Stimulated activated naive CD8-positive, alpha-beta T cell treated with anti-CD3 and anti-CD28 coated beads, Interleukin-15, amount 100 ng/mL, for 72 hours (primary cell): ENCODE data around the gene CCDC120.

Experiments
- ATAC-seq: fragments of 150-1000 bp; cut with Tn5 transposase; 2 replicates; pipeline ENCODE4 v1.10.0; 2021; ENCODE audit warnings: mild to moderate bottlenecking, moderate library complexity
- DNase-seq, 2 donors: peaks; one replicate each; pipeline ENCODE4 v3.0.0; 2021 to 2022
- H3K27ac Mint-ChIP-seq, 2 donors: one replicate each; pipeline ENCODE4 v1.8.0; 2022; ENCODE audit warnings: mild to moderate bottlenecking in 2 of 2, mixed read lengths in 2 of 2, moderate library complexity in 2 of 2
- H3K27me3 Mint-ChIP-seq: one replicate; pipeline ENCODE4 v1.8.0; 2022; ENCODE audit warnings: mixed read lengths
- H3K4me1 Mint-ChIP-seq: one replicate; pipeline ENCODE4 v1.8.0; 2022; ENCODE audit warnings: mild to moderate bottlenecking, mixed read lengths
- H3K4me3 Mint-ChIP-seq, 2 donors: one replicate each; pipeline ENCODE4 v1.8.0; 2022; ENCODE audit warnings: mild to moderate bottlenecking in 2 of 2, mixed read lengths in 2 of 2, moderate library complexity in 1 of 2
- H3K9me3 Mint-ChIP-seq, 2 donors: one replicate each; pipeline ENCODE4 v1.8.0; 2022; ENCODE audit warnings: mixed read lengths in 2 of 2

CCDC120 gene

GRCh38 chrX:49058794-49059193 is at the start of gene CCDC120:
CCDC120 (plus strand) TSS chrX:49058999; CDS start chrX:49062042, 3,043 bp downstream.
- peaks cover 30% of the 10 kb centered on the region for H3K4me1 Mint-ChIP-seq
- no peaks in the 10 kb centered on the region for H3K9me3 Mint-ChIP-seq
- DNase-seq (no peak), ATAC-seq (no peak)
- no peaks in the 10 kb centered on the region for H3K27me3 Mint-ChIP-seq
- peak within 1 kb of the TSS in 1 of 2 donors; percentile 95 for H3K27ac Mint-ChIP-seq
- H3K4me3 Mint-ChIP-seq = no peak within 1 kb of the TSS

DNA sequence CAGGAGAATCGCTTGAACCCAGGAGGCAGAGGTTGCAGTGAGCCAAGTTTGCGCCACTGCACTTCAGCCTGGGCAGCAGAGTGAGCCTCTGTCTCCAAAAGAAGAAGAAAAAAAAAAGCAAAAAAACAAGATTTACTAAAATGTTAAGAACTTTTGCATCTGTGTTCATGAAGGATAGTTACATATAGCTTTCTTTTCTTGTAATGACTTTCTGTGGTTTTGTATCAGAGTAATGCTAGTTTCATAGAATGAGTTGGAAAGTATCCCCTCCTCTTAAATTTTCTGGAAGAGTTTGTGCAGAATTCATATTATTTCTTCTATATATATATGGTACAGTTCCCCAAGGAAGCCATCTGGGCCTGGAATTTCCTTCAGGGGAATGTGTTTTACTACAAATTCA is 39.7 kb upstream of the CCDC120 start:
- no peak overlapping the region for H3K27ac Mint-ChIP-seq
- peaks cover 4% of the 10 kb centered on the region for H3K4me1 Mint-ChIP-seq
- DNase-seq (no peak), ATAC-seq (no peak)
- H3K27me3 Mint-ChIP-seq = no peaks in the 10 kb centered on the region
- H3K4me3 Mint-ChIP-seq = no peak overlapping the region
- H3K9me3 Mint-ChIP-seq = no peaks in the 10 kb centered on the region

DNA sequence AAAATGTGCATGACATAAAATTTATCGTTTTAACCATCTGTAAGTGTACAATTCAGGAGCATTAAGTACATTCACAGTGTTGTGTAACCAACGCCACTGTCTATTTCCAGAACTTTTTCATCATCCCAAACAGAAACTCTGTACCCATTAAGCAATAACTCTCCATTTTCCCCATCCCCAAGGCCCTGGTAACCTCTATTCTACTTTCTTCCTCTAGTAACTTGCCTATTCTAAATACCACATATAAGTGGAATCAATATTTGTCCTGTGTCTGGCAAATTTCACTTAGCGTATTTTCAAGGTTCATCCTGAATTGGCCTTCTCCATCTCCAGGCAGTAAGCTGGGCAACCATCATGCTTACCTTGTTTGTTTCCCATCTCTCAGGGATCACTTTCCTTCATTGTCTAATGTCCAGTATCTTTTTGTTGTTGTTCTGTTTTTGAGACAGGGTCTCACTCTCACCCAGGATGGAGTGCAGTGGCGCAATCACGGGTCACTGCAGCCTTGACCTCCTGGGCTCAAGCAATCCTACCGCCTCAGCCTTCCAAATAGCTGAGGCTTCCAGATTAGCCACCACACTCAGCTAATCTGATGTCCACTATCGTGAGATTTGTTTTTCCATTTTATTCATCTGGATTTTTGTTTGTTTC is 39.1 kb upstream of the CCDC120 start:
- Mint-ChIP-seq H3K4me3 (no peak overlapping the region), H3K9me3 (no peaks in the 10 kb centered on the region), H3K27ac (no peak overlapping the region), H3K27me3 (no peaks in the 10 kb centered on the region), H3K4me1 (peaks cover 4% of the 10 kb centered on the region)
- no peak for DNase-seq
- no peak for ATAC-seq

- DNase-seq (no peak), ATAC-seq (no peak)
- Mint-ChIP-seq H3K27ac (no peak overlapping the region), H3K4me1 (no peaks in the 10 kb centered on the region), H3K9me3 (no peaks in the 10 kb centered on the region), H3K4me3 (no peak overlapping the region), H3K27me3 (no peaks in the 10 kb centered on the region)
Observed at GRCh38 chrX:49029876-49030275, 28.9 kb upstream of the CCDC120 start.

GRCh38 chrX:49030283-49030682 is 28.5 kb upstream of the CCDC120 start:
- Mint-ChIP-seq H3K9me3 (no peaks in the 10 kb centered on the region), H3K4me3 (no peak overlapping the region), H3K27me3 (no peaks in the 10 kb centered on the region), H3K27ac (no peak overlapping the region), H3K4me1 (no peaks in the 10 kb centered on the region)
- ATAC-seq (no peak), DNase-seq (no peak)

DNA sequence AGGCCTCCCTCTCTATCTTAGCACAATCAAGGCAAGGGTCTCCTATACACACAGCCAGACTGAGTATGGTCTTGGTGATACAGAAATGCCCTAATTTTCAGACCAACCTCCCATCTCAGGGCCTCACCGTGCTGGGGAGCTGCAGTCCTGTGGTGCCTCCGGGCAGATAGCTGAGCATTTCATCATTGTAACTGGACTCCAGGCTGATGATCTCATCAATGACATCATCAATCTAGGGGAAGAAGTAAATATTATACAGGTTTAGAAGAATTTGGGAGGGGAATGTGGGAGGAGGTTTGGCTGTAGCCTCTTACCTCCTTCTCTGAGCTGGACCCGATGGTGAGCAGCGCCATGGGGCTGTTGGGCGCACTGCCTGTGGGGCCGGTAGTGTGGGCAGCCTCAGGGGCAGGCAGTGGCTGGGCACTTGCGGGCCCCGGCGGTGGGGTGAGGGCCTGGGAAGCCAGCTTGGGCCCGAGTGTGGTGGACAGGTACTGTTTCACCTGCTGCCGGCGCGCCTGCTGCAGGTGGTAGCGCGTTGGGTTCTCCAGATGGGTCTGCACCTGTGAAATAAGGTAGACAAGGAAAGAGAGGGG is 20.8 kb upstream of the CCDC120 start:
- DNase-seq (no peak), ATAC-seq (no peak)
- H3K4me1 Mint-ChIP-seq = peaks cover 35% of the 10 kb centered on the region
- peak overlapping the region in 1 of 2 donors; percentile 29 for H3K4me3 Mint-ChIP-seq
- H3K9me3 Mint-ChIP-seq = no peaks in the 10 kb centered on the region
- H3K27me3 Mint-ChIP-seq = no peaks in the 10 kb centered on the region
- H3K27ac Mint-ChIP-seq = peak overlapping the region in 1 of 2 donors; percentile 87

GRCh38 chrX:49039598-49040375 is 19.0 kb upstream of the CCDC120 start:
- peak overlapping the region; percentile 57 to 83 for H3K27ac Mint-ChIP-seq
- DNase-seq (peak in 1 of 2 donors; percentile 40), ATAC-seq (no peak)
- no peaks in the 10 kb centered on the region for H3K9me3 Mint-ChIP-seq
- peak overlapping the region; percentile 69 to 73 for H3K4me3 Mint-ChIP-seq
- H3K4me1 Mint-ChIP-seq = peaks cover 43% of the 10 kb centered on the region
- H3K27me3 Mint-ChIP-seq = no peaks in the 10 kb centered on the region

DNA sequence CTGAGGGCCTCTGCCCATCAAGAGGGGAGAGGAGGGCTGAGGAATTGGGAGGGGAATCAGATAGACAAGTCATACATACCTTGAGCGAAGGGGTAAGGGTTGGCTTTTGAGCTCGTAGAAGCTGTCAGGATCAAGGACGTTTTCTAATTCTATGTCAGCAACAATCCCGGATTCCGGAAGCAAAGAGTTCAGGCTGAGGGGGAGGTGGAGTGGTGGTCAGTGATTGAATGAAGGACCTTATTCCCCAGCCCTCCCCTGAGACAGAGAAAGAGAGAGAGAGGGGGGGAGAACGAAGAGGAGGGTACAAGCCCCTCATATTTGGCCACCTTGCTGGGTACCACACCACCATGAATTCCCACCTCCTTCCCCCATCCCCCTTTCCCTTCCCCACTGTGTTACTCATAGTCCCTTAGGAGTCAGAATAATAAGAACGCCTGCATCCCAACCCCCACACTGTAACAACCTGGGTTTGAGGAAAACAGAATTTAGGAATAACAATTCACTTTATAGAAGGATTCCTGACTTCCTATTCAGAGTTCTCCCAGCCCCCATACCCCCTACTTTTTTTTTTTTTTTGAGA is 18.3 kb upstream of the CCDC120 start:
- DNase-seq = no peak
- H3K4me3 Mint-ChIP-seq = peak overlapping the region; percentile 69 to 92

DNA sequence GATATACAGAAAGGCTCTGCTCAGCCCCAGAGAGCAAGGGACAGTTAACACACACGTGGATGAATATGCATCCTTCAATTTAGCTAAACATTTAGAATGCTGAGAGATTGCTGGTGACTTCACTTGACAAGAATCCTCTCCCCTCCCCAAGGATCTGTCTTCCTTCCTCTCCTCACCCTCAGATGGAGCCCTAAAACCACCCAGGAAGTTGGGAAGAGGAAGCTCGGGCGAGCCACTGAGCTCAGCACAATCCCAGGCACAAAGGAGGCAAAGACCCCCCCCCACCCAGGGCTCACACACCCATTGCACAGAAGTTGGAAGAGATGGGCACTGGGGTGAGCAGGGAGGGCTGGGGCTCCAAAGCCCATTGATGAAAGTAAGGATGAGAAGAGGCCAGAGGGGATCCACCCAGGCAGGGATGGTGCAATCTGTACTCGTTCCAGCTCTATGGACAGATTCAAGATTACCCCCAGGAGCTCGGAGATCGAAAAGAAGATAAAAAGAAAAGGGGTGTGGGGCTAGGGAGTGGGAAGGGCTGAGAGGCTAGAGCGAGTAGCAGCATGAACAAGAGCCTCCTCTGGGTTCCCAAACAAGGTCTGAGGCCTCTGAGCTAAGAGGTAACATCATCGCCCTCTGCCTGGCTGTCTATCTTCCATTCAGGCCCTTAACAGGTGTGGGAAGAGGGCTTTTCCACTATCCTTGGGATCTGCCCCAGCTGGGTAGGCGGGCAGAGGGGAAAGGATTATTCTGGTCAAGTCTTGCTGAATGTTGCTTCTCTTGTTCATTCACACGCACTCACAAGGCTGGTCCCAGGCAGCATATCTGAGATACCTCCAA is 16.8 kb upstream of the CCDC120 start:
- ATAC-seq (no peak), DNase-seq (peak in 1 of 2 donors; percentile 15)
- H3K27me3 Mint-ChIP-seq = no peaks in the 10 kb centered on the region
- peak overlapping the region; percentile 95 to 98 for H3K27ac Mint-ChIP-seq
- peaks cover 43% of the 10 kb centered on the region for H3K4me1 Mint-ChIP-seq
- peak overlapping the region; percentile 92 to 94 for H3K4me3 Mint-ChIP-seq
- no peaks in the 10 kb centered on the region for H3K9me3 Mint-ChIP-seq

More for the DNA sequence above, 18.3 kb upstream of the CCDC120 start:
- ATAC-seq = no peak
- H3K4me1 Mint-ChIP-seq = peaks cover 43% of the 10 kb centered on the region
- no peaks in the 10 kb centered on the region for H3K27me3 Mint-ChIP-seq
- H3K9me3 Mint-ChIP-seq = no peaks in the 10 kb centered on the region
- peak overlapping the region in 1 of 2 donors; percentile 83 for H3K27ac Mint-ChIP-seq

DNA sequence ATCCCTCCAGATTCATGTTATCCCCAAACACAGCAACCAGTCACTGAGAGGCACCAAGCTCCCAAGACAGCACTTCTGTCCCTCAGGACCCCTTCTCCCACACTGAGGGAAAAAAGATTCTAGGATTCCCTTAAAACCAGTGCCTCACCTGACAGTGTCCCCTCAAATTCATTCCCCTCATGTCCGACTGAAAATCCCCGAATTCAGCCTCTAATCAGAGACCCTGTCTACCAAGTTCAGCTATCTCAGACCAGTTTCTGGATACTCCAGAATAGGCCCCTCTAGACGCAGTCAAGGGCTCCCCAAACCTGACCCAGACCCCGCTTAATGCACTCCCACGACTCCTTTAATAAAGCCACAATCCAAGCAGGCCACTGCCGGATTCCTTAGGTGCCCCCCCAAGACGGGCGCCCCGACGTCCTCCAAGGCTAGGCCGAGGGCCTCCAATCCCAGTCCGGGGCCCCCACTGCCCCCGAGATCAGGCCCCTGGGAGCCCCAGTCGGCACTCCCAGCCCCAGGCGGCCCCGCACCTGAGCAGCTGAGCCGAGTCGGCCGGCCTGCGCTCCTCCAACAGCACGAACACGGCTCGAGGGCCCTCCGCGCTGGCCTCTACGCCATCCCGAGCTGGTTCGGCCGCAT is 16.1 kb upstream of the CCDC120 start:
- no peaks in the 10 kb centered on the region for H3K27me3 Mint-ChIP-seq
- peak overlapping the region; percentile 92 to 94 for H3K4me3 Mint-ChIP-seq
- ATAC-seq (no peak), DNase-seq (no peak)
- peak overlapping the region; percentile 95 to 98 for H3K27ac Mint-ChIP-seq
- peaks cover 43% of the 10 kb centered on the region for H3K4me1 Mint-ChIP-seq
- H3K9me3 Mint-ChIP-seq = no peaks in the 10 kb centered on the region

DNA sequence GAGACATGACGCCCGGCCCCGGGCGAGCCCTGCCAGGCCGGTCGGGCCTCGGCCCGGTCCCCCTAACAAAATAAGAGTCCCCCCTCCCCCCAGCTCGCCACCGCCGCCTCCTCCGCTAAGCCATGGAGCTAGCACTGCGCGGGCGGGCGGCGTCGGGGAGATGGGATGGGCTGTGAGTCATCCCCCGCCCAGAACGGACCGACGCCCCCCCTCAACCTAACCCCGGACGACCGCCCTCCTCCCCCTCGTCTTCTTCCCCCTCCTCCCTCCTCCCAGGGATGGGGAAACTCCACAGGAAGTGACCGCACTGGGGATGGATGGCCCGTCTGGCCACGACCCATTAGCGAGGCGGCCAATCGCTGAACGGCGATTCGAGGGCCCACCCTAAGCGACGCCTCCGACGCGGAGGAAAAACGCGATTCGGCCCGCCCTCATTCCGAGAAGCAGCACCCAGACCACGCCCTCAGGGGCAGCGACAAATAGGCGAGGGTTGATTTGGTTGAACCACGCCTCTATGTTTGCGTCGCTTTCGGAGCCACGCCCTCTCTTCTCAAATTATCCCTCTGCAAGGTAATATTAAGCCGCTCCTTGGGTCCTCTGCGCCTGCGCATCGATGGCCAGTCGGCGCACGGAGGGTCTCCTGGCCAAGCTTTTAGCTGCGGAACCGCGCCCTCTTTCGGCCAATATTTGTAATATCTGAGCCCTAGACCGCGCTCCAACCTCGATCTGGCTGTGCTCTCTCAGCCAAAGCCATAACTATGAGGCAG is 15.4 kb upstream of the CCDC120 start, which contains the start of gene TFE3:
TSS of gene TFE3 (minus strand) at position 138 of the 767 bp plus-strand sequence. CDS start at position 7, 131 bp downstream.
- no peaks in the 10 kb centered on the region for H3K9me3 Mint-ChIP-seq
- ATAC-seq = peak; percentile 93

DNA sequence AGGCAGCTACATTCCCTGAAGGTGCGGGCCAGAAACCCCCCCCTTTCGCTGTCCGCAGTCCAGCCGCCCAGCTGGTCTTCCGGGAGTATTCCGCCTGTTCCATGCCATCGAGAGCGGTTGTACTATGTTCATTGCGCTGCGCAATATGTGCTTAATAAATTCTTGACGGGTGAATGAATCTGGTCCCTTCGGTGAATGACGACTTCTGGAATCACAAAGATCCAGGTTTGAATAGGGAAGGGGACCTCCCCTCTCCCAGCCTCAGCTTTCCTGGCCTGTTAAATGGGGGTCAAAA is 14.9 kb upstream of the CCDC120 start:
- Mint-ChIP-seq H3K4me3 (peak overlapping the region; percentile 82 to 92), H3K27me3 (no peaks in the 10 kb centered on the region), H3K27ac (peak overlapping the region; percentile 74 to 76), H3K9me3 (no peaks in the 10 kb centered on the region), H3K4me1 (peaks cover 41% of the 10 kb centered on the region)
- DNase-seq = no peak
- ATAC-seq = no peak

More for the DNA sequence above, 15.4 kb upstream of the CCDC120 start, which contains the start of gene TFE3:
- peak within 1 kb of the TSS; percentile 95 to 98 for H3K27ac Mint-ChIP-seq
- peak; percentile 92 to 97 for DNase-seq
- H3K27me3 Mint-ChIP-seq = no peaks in the 10 kb centered on the region
- peaks cover 43% of the 10 kb centered on the region for H3K4me1 Mint-ChIP-seq
- H3K4me3 Mint-ChIP-seq = peak within 1 kb of the TSS; percentile 92 to 94

- Mint-ChIP-seq H3K4me3 (peak overlapping the region; percentile 80 to 92), H3K4me1 (peaks cover 42% of the 10 kb centered on the region), H3K27me3 (no peaks in the 10 kb centered on the region), H3K27ac (peak overlapping the region; percentile 89 to 96), H3K9me3 (peaks cover 0 to 5% of the 10 kb centered on the region in 2 donors)
- ATAC-seq = peak; percentile 90
- DNase-seq = peak; percentile 33 to 66
Observed at GRCh38 chrX:49053223-49054072, 5.4 kb upstream of the CCDC120 start.
